ENCODE results near the gene B4GALT6.

- no peak for TF ChIP-seq POLR2A (IDR thresholded peaks at IDR 0.05; ENCODE audit: low read depth, low read length)
- no peak for TF ChIP-seq CTCF (conservative IDR thresholded peaks at IDR 0.05; ENCODE audit: low read depth, low read length)
- TF ChIP-seq RCOR1 (IDR thresholded peaks at IDR 0.05; ENCODE audit: insufficient replicate concordance, low read length) = no peak
Measured at GRCh38 chr18:31648966-31649429, 35.4 kb downstream of the B4GALT6 start.
